Panc1 (cell line): ENCODE results near the gene RARG. TPM values are rescaled to one million over a fixed set of nuclear protein-coding genes. Genes with fewer than 3 reads are reported as not detected.

Experiments
- ATAC-seq: fragments of 200-7000 bp; cut with Tn5 transposase; 2 replicates; pipeline ENCODE4 v1.9.1; 2020; ENCODE audit warnings: mild to moderate bottlenecking, moderate library complexity
- BruUV-seq: library from RNA; stranded (reverse); fragments of 400-500 nt; replicated peaks from 2 replicates; lab custom pipeline; 2021; lab: Mats Ljungman, UMichigan
- CTCF ChIA-PET: fragments of 300-600 bp; sonication (Branson Sonifier 250); formaldehyde crosslinking; loops from one replicate; lab custom pipeline; 2022; ENCODE audit warnings: antibody characterized with exemption; lab: Charles Lee
- POLR2A ChIA-PET: fragments of 300-600 bp; sonication (Branson Sonifier 250); formaldehyde crosslinking; loops from one replicate; lab custom pipeline; 2022; ENCODE audit warnings: antibody characterized with exemption; lab: Charles Lee
- DNase-seq: peaks from one replicate; pipeline ENCODE4 v3.0.0-alpha.2; 2010; ENCODE audit warnings: low read depth, low spot score
- H3K27ac ChIP-seq: 2 replicates; pipeline ENCODE4 v1.5.1; 2011; ENCODE audit warnings: mild to moderate bottlenecking, low read length, inconsistent platforms
- H3K27me3 ChIP-seq: fragments of 200-500 bp; sonication (Bioruptor generic); 2 replicates; pipeline ENCODE4 v1.6.0; 2014; ENCODE audit warnings: low read length, inconsistent platforms; ENCODE audit not compliant: control insufficient read depth, insufficient read depth
- H3K36me3 ChIP-seq: fragments of 200-500 bp; sonication (Bioruptor generic); 2 replicates; pipeline ENCODE4 v1.5.1; 2014; ENCODE audit warnings: inconsistent platforms, mild to moderate bottlenecking, low read length, moderate library complexity; ENCODE audit not compliant: control insufficient read depth, insufficient read depth
- H3K4me1 ChIP-seq: 2 replicates; pipeline ENCODE4 v1.5.1; 2011; ENCODE audit warnings: inconsistent platforms, mild to moderate bottlenecking, low read length, moderate library complexity; ENCODE audit not compliant: control insufficient read depth, insufficient read depth
- H3K4me3 ChIP-seq, 2 experiments: 2 replicates each; pipeline ENCODE4 v1.5.1; 2011 to 2012; ENCODE audit warnings: low read depth in 2 of 2, low read length in 2 of 2, mild to moderate bottlenecking in 2 of 2, inconsistent platforms in 1 of 2, moderate library complexity in 1 of 2
- H3K9me3 ChIP-seq: fragments of 200-500 bp; sonication (Bioruptor generic); 2 replicates; pipeline ENCODE4 v1.5.1; 2014; ENCODE audit warnings: low read depth, mild to moderate bottlenecking, inconsistent platforms, low read length, moderate library complexity; ENCODE audit not compliant: control insufficient read depth, insufficient read depth
- CTCF ChIP-seq: fragments of 450-650 bp; IDR thresholded peaks from 2 replicates; pipeline ENCODE4 v1.5.1; 2017; ENCODE audit warnings: mild to moderate bottlenecking
- POLR2AphosphoS5 ChIP-seq: IDR thresholded peaks from 2 replicates; pipeline ENCODE4 v1.6.1; 2012; ENCODE audit warnings: mild to moderate bottlenecking, low read depth, low read length, moderate library complexity
- REST ChIP-seq, 2 experiments: IDR thresholded peaks; 2 replicates each; pipeline ENCODE4 v1.6.1; 2011 to 2012; ENCODE audit warnings: low read depth in 2 of 2, control low read depth in 1 of 2, low read length in 1 of 2, mild to moderate bottlenecking in 1 of 2, moderate library complexity in 1 of 2; ENCODE audit not compliant: insufficient read depth in 1 of 2
- SIN3A ChIP-seq: IDR thresholded peaks from 2 replicates; pipeline ENCODE4 v1.6.1; 2012; ENCODE audit warnings: low read depth, mild to moderate bottlenecking, low read length, moderate library complexity, borderline replicate concordance; ENCODE audit not compliant: insufficient read depth
- TCF7L2 ChIP-seq: IDR thresholded peaks from 2 replicates; pipeline ENCODE4 v1.6.1; 2011; ENCODE audit warnings: mild to moderate bottlenecking, low read depth, low read length, inconsistent platforms
- in situ Hi-C: cut with HindIII; loops from 2 replicates; pipeline ENCODE4 v1.10.0; 2016; ENCODE audit warnings: low sequenced_read_pairs, low pct_unique_long_range_greater_than_20kb
- intact Hi-C: fragments of 100-400 bp; cut with micrococcal nuclease; formaldehyde crosslinking; loops from one replicate; pipeline ENCODE4 v1.10.0; 2022; ENCODE audit not compliant: unreplicated experiment
- total RNA-seq: library from RNA; stranded (reverse); gene quantifications from one replicate; pipeline ENCODE4 v1.2.1, GENCODE V29; 2021; ENCODE audit not compliant: unreplicated experiment

Gene RARG
- total RNA-seq, 1 experiment from 2014 or later: 41.2 TPM

GRCh38 chr12:53253298-53253697, 21.3 kb upstream of the RARG start:
- ATAC-seq (no peak), DNase-seq (no peak)
- intact Hi-C loops (loop anchor here (5.0 kb wide), 1 partner anchor 36 kb away; no protein-coding TSS in a partner anchor), in situ Hi-C loops (no loop called here)
- BruUV-seq: TSS peak; percentile 90
- ChIA-PET POLR2A (no interaction called here), CTCF (no interaction called here)
- Histone ChIP-seq H3K27ac (peak overlapping the region; percentile 84; the same call in 1 of the 2 replicates), H3K27me3 (no peaks in the 10 kb centered on the region), H3K9me3 (no peaks in the 10 kb centered on the region), H3K36me3 (no peaks in the 10 kb centered on the region; the same call in 1 of the 2 replicates), H3K4me3 (peak overlapping the region; percentile 74 to 86), H3K4me1 (peaks cover 11% of the 10 kb centered on the region)
- TF ChIP-seq CTCF (no peak), TCF7L2 (no peak), SIN3A (no peak), REST (IDR thresholded peaks at IDR 0.05; ENCODE audit: insufficient read depth in 1 of 2, low read depth in 2 of 2, low read length in 1 of 2) (no peak)

- in situ Hi-C loops: no loop called here
- DNase-seq (no peak), ATAC-seq (no peak; the same call in 1 of the 2 replicates)
- BruUV-seq: no TSS peak
- POLR2A ChIA-PET: no interaction called here
- Histone ChIP-seq H3K36me3 (no peaks in the 10 kb centered on the region; the same call in 1 of the 2 replicates), H3K27ac (peak overlapping the region; percentile 84), H3K9me3 (no peaks in the 10 kb centered on the region), H3K4me3 (peak overlapping the region; percentile 74 to 86), H3K4me1 (peaks cover 11% of the 10 kb centered on the region), H3K27me3 (no peaks in the 10 kb centered on the region)
- no peak for TF ChIP-seq TCF7L2
- no peak; the same call in 1 of the 2 replicates for TF ChIP-seq CTCF
- no peak; the same call in 1 of the 2 replicates for TF ChIP-seq SIN3A
- no peak for TF ChIP-seq POLR2AphosphoS5
- TF ChIP-seq REST (IDR thresholded peaks at IDR 0.05; ENCODE audit: insufficient read depth in 1 of 2, low read depth in 2 of 2, low read length in 1 of 2): no peak
- CTCF ChIA-PET: interaction anchor here (0.6 to 1.2 kb wide), 2 partner anchors 32 to 72 kb away, joined by 3 to 4 read pairs; partner anchors contain the start of genes CSAD and ZNF740
- intact Hi-C loops: loop anchor here (5.0 kb wide), 1 partner anchor 35 kb away; no protein-coding TSS in a partner anchor
These were observed 20.4 kb upstream of the RARG start for GRCh38 chr12:53252349-53252916.
